ENCODE measurements around the gene HDHD3.
"Not testable (repeated sequence)": the region's sequence is repeated elsewhere in the genome, so short reads cannot be mapped to it uniquely, and the experiment has no call there.

DNA sequence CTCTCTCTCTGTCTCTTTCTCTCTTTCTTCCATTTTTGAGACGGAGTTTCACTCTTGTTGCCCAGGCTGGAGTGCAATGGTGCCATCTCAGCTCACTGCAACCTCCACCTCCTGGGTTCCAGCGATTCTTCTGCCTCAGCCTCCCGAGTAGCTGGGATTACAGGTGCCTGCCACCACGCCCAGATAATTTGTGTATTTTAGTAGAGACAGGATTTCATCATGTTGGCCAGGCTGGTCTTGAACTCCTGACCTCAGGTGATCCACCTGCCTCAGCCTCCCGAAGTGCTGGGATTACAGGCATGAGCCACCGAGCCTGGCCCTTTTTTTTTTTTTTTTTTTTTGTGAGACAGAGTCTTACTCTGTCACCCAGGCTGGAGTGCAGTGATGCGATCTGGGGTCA is 4.7 kb upstream of the HDHD3 start:
- TF ChIP-seq, protein P1, sequence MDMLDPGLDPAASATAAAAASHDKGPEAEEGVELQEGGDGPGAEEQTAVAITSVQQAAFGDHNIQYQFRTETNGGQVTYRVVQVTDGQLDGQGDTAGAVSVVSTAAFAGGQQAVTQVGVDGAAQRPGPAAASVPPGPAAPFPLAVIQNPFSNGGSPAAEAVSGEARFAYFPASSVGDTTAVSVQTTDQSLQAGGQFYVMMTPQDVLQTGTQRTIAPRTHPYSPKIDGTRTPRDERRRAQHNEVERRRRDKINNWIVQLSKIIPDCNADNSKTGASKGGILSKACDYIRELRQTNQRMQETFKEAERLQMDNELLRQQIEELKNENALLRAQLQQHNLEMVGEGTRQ (IDR thresholded peaks at IDR 0.05; ENCODE audit: borderline replicate concordance, low read depth, low read length): not testable (repeated sequence)
- TF ChIP-seq, protein P2, sequence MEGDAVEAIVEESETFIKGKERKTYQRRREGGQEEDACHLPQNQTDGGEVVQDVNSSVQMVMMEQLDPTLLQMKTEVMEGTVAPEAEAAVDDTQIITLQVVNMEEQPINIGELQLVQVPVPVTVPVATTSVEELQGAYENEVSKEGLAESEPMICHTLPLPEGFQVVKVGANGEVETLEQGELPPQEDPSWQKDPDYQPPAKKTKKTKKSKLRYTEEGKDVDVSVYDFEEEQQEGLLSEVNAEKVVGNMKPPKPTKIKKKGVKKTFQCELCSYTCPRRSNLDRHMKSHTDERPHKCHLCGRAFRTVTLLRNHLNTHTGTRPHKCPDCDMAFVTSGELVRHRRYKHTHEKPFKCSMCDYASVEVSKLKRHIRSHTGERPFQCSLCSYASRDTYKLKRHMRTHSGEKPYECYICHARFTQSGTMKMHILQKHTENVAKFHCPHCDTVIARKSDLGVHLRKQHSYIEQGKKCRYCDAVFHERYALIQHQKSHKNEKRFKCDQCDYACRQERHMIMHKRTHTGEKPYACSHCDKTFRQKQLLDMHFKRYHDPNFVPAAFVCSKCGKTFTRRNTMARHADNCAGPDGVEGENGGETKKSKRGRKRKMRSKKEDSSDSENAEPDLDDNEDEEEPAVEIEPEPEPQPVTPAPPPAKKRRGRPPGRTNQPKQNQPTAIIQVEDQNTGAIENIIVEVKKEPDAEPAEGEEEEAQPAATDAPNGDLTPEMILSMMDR (IDR thresholded peaks at IDR 0.05): not testable (repeated sequence)
- TF ChIP-seq SMC3 (IDR thresholded peaks at IDR 0.05; ENCODE audit: low read depth, low read length); RFX5 (IDR thresholded peaks at IDR 0.05; ENCODE audit: low read length); POLR2AphosphoS5 (IDR thresholded peaks at IDR 0.05; ENCODE audit: low read depth, low read length): not testable (repeated sequence)

All from SK-N-SH (cell line).